ENCODE data around the gene TNS3. TPM values are rescaled to one million over a fixed set of nuclear protein-coding genes. Genes with fewer than 3 reads are reported as not detected.

TNS3 gene
- total and polyA plus RNA-seq, 2 donors (not counting 3 experiments of a cell fraction or from before 2014, with no cell fraction given), result 10.4 to 45.1 TPM

DNA sequence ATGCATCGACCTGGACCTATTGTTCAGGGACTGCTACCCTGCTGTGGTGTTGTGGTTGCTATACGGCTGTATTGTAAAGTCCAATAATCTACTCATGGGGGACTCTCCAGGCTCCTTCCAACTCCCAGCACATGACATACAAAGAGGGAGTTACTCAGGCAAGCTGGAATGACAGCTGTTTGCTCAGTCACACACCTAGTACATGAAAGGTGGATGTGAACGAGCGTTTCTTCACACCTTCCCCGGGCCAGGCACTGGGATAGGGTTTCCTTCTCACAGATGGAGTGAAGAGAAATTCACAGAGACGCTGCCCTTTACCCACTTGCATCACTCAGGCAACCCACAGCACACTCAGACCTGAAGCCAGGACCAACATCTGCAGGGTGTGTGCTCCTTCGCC is 215.7 kb downstream of the TNS3 start:
- Histone ChIP-seq H3K27ac (ENCODE audit: insufficient read depth, low read depth, low read length) (no peak overlapping the region), H3K9ac (replicated peaks; ENCODE audit: extremely low read depth, insufficient read depth, low read length) (no peak overlapping the region), H3K27me3 (ENCODE audit: control insufficient read depth in 2 of 2, insufficient read depth in 2 of 2, low read length in 2 of 2) (no peaks in the 10 kb centered on the region), H3K9me1 (replicated peaks; ENCODE audit: control insufficient read depth, extremely low read depth, insufficient read depth, low read length) (no peaks in the 10 kb centered on the region), H3K9me3 (replicated peaks; ENCODE audit: control insufficient read depth, insufficient read depth, low read length) (no peaks in the 10 kb centered on the region), H4K20me1 (replicated peaks; ENCODE audit: control insufficient read depth, extremely low read depth, insufficient read depth, low read length) (no peaks in the 10 kb centered on the region), H3K79me2 (ENCODE audit: control insufficient read depth, insufficient read depth, low read length) (peaks cover 3% of the 10 kb centered on the region), H3K4me2 (ENCODE audit: insufficient read depth, low read length) (no peak overlapping the region), H3K4me1 (ENCODE audit: control insufficient read depth, extremely low read depth, insufficient read depth, low read length) (no peaks in the 10 kb centered on the region), H3K4me3 (replicated peaks in 1 of 3; ENCODE audit: insufficient read depth in 1 of 3, low read depth in 1 of 3, low read length in 3 of 3) (no peak overlapping the region), H3K36me3 (ENCODE audit: control insufficient read depth in 2 of 2, extremely low read depth in 1 of 2, insufficient read depth in 2 of 2, low read length in 2 of 2) (peaks cover 0 to 5% of the 10 kb centered on the region in 2 experiments), H2AFZ (ENCODE audit: low read depth, low read length) (no peak overlapping the region)
- intact Hi-C loops (cut with micrococcal nuclease) (no loop called here), dilution Hi-C loops (cut with MboI; ENCODE audit: extremely low pct_ligation_motif_present, low sequenced_read_pairs) (no loop called here)
- DNase-seq (ENCODE audit: low read depth, low spot score) (no peak), FAIRE-seq (no peak)
- TF ChIP-seq POLR2AphosphoS5 (IDR thresholded peaks at IDR 0.05; ENCODE audit: insufficient read depth, low read depth, low read length) (no peak), FOS (IDR thresholded peaks at IDR 0.05; ENCODE audit: borderline replicate concordance, insufficient read depth, low read length) (no peak), JUN (IDR thresholded peaks at IDR 0.05; ENCODE audit: borderline replicate concordance, insufficient read depth, insufficient read length, low read depth) (no peak), EZH2 (IDR thresholded peaks at IDR 0.05; ENCODE audit: borderline replicate concordance, low read depth, low read length, severe bottlenecking) (no peak), GATA2 (IDR thresholded peaks at IDR 0.05; ENCODE audit: insufficient read depth, insufficient read length, low read depth, low read length) (no peak), MYC (IDR thresholded peaks at IDR 0.05; ENCODE audit: low read depth, low read length) (no peak), POLR2A (IDR thresholded peaks at IDR 0.05; ENCODE audit: low read depth, low read length) (no peak)
- TF ChIP-seq, protein P1, sequence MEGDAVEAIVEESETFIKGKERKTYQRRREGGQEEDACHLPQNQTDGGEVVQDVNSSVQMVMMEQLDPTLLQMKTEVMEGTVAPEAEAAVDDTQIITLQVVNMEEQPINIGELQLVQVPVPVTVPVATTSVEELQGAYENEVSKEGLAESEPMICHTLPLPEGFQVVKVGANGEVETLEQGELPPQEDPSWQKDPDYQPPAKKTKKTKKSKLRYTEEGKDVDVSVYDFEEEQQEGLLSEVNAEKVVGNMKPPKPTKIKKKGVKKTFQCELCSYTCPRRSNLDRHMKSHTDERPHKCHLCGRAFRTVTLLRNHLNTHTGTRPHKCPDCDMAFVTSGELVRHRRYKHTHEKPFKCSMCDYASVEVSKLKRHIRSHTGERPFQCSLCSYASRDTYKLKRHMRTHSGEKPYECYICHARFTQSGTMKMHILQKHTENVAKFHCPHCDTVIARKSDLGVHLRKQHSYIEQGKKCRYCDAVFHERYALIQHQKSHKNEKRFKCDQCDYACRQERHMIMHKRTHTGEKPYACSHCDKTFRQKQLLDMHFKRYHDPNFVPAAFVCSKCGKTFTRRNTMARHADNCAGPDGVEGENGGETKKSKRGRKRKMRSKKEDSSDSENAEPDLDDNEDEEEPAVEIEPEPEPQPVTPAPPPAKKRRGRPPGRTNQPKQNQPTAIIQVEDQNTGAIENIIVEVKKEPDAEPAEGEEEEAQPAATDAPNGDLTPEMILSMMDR (IDR thresholded peaks at IDR 0.05; ENCODE audit: extremely low read depth in 1 of 2, insufficient read depth in 1 of 2, low read depth in 1 of 2, low read length in 2 of 2), result no peak
- TF ChIP-seq, protein P2, sequence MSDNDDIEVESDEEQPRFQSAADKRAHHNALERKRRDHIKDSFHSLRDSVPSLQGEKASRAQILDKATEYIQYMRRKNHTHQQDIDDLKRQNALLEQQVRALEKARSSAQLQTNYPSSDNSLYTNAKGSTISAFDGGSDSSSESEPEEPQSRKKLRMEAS (IDR thresholded peaks at IDR 0.05; ENCODE audit: insufficient read depth, insufficient read length), result no peak
- ChIA-PET POLR2A (no interaction called here), CTCF (no interaction called here)
- BruUV-seq (replicated peaks), result no TSS peak

Data from endothelial cell of umbilical vein (primary cell).